ENCODE measurements around the gene SPX. TPM values are rescaled to one million over a fixed set of nuclear protein-coding genes. Genes with fewer than 3 reads are reported as not detected.

The SPX gene
- polyA plus RNA-seq, 2 of the 4 experiments (the other 2 are of a cell fraction), result 2.9 to 39.8 TPM

DNA sequence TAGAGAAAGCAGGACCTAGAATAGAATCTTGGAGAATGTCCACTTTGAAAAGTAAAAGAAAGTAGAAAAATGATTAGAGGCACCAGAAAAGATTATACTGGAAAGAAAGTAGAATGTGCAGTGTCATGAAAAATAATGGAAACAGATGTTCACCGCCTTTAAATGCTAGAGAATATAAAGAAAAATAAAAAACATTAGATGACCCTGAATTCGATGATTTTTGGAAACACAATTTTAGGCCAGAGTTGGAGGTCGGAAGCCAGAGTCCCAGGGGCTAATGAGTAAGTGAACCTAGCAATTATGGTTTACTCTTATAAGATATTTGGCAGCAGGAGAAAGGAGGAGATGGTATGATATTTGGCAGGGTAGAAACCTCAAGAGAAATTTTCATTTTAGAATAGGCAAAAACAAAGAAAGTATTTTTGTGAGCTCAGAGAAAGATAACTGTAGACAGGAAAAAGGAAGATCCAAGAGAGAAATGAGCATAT is 40.9 kb downstream of the SPX start (continued):
- TF ChIP-seq, protein P1, sequence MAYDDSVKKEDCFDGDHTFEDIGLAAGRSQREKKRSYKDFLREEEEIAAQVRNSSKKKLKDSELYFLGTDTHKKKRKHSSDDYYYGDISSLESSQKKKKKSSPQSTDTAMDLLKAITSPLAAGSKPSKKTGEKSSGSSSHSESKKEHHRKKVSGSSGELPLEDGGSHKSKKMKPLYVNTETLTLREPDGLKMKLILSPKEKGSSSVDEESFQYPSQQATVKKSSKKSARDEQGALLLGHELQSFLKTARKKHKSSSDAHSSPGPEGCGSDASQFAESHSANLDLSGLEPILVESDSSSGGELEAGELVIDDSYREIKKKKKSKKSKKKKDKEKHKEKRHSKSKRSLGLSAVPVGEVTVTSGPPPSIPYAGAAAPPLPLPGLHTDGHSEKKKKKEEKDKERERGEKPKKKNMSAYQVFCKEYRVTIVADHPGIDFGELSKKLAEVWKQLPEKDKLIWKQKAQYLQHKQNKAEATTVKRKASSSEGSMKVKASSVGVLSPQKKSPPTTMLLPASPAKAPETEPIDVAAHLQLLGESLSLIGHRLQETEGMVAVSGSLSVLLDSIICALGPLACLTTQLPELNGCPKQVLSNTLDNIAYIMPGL (CRISPR knock-in tag; IDR thresholded peaks at IDR 0.05; ENCODE audit: borderline replicate concordance), result no peak
- no peak for TF ChIP-seq ZFP36 (IDR thresholded peaks at IDR 0.05; ENCODE audit: borderline replicate concordance, partially characterized antibody)
- no peak for TF ChIP-seq EHMT2 (IDR thresholded peaks at IDR 0.05; ENCODE audit: low read depth)
- no peak for TF ChIP-seq SMC3 (IDR thresholded peaks at IDR 0.05)

DNA sequence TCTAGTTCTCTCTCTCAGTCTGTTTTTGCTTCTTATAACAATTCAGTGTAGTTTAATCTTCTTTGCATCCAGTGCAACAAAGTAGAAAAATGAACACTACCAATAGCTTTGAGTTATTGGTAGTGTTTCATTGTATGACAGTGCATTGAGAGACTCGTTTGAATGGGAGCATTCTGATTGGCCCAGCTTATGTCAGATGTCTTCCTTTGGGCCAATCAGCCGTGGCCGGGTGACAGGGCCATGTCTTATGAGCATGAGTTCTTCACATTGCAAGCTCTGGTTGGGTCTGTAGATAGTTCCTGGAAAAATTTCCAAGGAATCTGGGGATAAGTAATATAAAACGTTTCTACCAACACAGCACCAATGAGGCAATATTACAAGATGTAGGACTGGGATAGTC is 42.0 kb downstream of the SPX start:
- Histone ChIP-seq H3K4me3 (no peak overlapping the region), H3K4me1 (peaks cover 36% of the 10 kb centered on the region), H3K9me3 (no peaks in the 10 kb centered on the region), H3K27ac (no peak overlapping the region; a peak in 1 of 6 replicates), H3K4me2 (no peak overlapping the region)
- TF ChIP-seq FOXS1 (CRISPR knock-in tag; IDR thresholded peaks at IDR 0.05) (no peak), JUN (IDR thresholded peaks at IDR 0.05) (no peak)
- POLR2A ChIA-PET, result no interaction called here
- ATAC-seq (no peak), FAIRE-seq (peak; percentile 49), DNase-seq (ENCODE audit: low read depth in 1 of 2, low spot score in 1 of 2) (peak in 1 of 2 experiments; percentile 15)
- CTCF ChIA-PET, result interaction anchor here (0.8 kb wide), 1 partner anchor 20 kb away, joined by 3 read pairs; no protein-coding TSS in a partner anchor
- WGBS (ENCODE audit: missing lambda C conversion rate), result 87% methylated on average over 4 of the region's 4 CpGs

DNA sequence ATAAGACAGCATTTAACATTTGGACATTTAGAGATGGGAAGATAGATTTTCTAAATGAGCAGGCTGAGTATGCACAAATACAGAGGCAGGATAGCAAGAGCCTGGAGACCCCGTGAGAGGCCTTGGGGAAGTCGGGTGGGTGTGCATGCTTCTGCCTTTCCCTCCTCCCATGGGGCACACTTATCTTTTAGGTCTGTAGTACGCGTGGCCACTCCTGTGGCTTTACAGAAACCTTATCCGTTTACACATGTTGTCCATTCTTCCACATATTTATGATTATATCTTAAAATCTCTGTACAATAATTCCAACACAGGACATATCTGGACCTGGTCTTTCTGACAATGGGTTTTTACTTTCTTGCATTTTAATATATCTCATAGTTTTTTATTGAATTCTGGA is 45.0 kb downstream of the SPX start:
- no peak for DNase-seq (ENCODE audit: low read depth in 1 of 2, low spot score in 1 of 2)
- TF ChIP-seq HOXB5 (CRISPR knock-in tag; IDR thresholded peaks at IDR 0.05) (no peak), EHMT2 (IDR thresholded peaks at IDR 0.05; ENCODE audit: low read depth) (no peak), KDM1A (IDR thresholded peaks at IDR 0.05; ENCODE audit: low read depth) (no peak), JUNB (IDR thresholded peaks at IDR 0.05) (no peak), SREBF2 (IDR thresholded peaks at IDR 0.05) (no peak), FOXS1 (CRISPR knock-in tag; IDR thresholded peaks at IDR 0.05) (no peak), FOSB (CRISPR knock-in tag; IDR thresholded peaks at IDR 0.05) (no peak), NR3C1 (IDR thresholded peaks at IDR 0.05) (no peak), FOSL2 (IDR thresholded peaks at IDR 0.05) (no peak), FOSL2 (CRISPR knock-in tag; IDR thresholded peaks at IDR 0.05) (no peak), HDAC2 (IDR thresholded peaks at IDR 0.05) (no peak)
- TF ChIP-seq, protein P2, sequence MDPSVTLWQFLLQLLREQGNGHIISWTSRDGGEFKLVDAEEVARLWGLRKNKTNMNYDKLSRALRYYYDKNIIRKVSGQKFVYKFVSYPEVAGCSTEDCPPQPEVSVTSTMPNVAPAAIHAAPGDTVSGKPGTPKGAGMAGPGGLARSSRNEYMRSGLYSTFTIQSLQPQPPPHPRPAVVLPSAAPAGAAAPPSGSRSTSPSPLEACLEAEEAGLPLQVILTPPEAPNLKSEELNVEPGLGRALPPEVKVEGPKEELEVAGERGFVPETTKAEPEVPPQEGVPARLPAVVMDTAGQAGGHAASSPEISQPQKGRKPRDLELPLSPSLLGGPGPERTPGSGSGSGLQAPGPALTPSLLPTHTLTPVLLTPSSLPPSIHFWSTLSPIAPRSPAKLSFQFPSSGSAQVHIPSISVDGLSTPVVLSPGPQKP (IDR thresholded peaks at IDR 0.05; ENCODE audit: low read depth, low read length), result no peak
- TF ChIP-seq, protein P3, sequence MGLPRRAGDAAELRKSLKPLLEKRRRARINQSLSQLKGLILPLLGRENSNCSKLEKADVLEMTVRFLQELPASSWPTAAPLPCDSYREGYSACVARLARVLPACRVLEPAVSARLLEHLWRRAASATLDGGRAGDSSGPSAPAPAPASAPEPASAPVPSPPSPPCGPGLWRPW (IDR thresholded peaks at IDR 0.05), result no peak
- no peak for FAIRE-seq
- ChIA-PET CTCF (no interaction called here), POLR2A (no interaction called here)
- Histone ChIP-seq H3K9me3 (no peaks in the 10 kb centered on the region), H3K4me3 (no peak overlapping the region), H3K4me2 (no peak overlapping the region), H3K27ac (no peak overlapping the region; a peak in 1 of 6 replicates), H3K4me1 (peaks cover 11% of the 10 kb centered on the region)
- ATAC-seq, result no peak
- 79% methylated on average over 5 of the region's 5 CpGs for WGBS (ENCODE audit: missing lambda C conversion rate)

DNA sequence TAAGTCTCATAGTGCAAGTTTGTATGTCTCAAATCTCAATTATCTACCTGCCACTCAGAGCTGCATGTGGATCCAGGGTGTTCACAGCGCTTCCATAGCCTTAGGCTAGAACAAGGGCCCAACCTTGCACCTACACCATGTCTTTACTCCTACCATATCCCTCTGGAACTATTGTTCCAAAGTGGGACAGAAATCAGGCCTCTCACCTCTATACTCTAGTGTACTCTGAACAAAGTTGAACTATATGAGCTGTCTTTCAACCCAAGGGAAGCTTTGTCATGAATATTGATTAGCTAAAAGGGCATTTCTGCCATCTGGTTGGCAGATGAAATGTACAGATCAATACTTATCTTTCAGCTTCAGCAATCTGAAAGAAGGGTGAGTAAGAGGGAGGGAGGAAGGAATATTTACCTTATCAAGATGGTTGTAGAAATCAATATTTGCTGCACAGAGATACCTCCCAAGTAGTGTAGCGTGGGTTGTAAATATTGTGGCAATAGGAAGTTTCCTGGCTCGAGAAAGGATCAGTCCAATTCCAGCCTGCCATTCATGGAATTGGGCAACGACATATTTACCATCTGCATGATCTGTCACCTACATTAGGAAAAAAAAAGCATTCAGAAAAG is 47.8 kb downstream of the SPX start:
- Histone ChIP-seq H3K9me3 (no peaks in the 10 kb centered on the region), H3K4me3 (no peak overlapping the region), H3K27ac (no peak overlapping the region), H3K4me1 (no peaks in the 10 kb centered on the region), H3K4me2 (no peak overlapping the region)
- CTCF ChIA-PET, result interaction anchor here (0.5 kb wide), 1 partner anchor 89 kb away, joined by 3 read pairs; no protein-coding TSS in a partner anchor
- POLR2A ChIA-PET, result no interaction called here
- ATAC-seq (no peak), DNase-seq (ENCODE audit: low read depth in 1 of 2, low spot score in 1 of 2) (no peak), FAIRE-seq (no peak)
- 69% methylated on average over 4 of the region's 4 CpGs for WGBS (ENCODE audit: missing lambda C conversion rate)
- TF ChIP-seq, protein P2 (IDR thresholded peaks at IDR 0.05; ENCODE audit: low read depth, low read length), result no peak
- TF ChIP-seq TP53 (CRISPR knock-in tag; IDR thresholded peaks at IDR 0.05) (no peak), FOSB (CRISPR knock-in tag; IDR thresholded peaks at IDR 0.05) (no peak), MAZ (IDR thresholded peaks at IDR 0.05; ENCODE audit: borderline replicate concordance, low read depth, low read length) (no peak), NPAS2 (CRISPR knock-in tag; IDR thresholded peaks at IDR 0.05; ENCODE audit: borderline replicate concordance) (no peak), JUNB (IDR thresholded peaks at IDR 0.05) (no peak), CBX8 (IDR thresholded peaks at IDR 0.05) (no peak), CHD2 (IDR thresholded peaks at IDR 0.05; ENCODE audit: low read length, partially characterized antibody) (no peak)
- TF ChIP-seq, protein P4, sequence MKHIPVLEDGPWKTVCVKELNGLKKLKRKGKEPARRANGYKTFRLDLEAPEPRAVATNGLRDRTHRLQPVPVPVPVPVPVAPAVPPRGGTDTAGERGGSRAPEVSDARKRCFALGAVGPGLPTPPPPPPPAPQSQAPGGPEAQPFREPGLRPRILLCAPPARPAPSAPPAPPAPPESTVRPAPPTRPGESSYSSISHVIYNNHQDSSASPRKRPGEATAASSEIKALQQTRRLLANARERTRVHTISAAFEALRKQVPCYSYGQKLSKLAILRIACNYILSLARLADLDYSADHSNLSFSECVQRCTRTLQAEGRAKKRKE (CRISPR knock-in tag; IDR thresholded peaks at IDR 0.05; ENCODE audit: low read depth), result no peak
- TF ChIP-seq, protein P5, sequence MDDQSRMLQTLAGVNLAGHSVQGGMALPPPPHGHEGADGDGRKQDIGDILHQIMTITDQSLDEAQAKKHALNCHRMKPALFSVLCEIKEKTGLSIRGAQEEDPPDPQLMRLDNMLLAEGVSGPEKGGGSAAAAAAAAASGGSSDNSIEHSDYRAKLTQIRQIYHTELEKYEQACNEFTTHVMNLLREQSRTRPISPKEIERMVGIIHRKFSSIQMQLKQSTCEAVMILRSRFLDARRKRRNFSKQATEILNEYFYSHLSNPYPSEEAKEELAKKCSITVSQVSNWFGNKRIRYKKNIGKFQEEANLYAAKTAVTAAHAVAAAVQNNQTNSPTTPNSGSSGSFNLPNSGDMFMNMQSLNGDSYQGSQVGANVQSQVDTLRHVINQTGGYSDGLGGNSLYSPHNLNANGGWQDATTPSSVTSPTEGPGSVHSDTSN (IDR thresholded peaks at IDR 0.05), result no peak
- TF ChIP-seq, protein P6, sequence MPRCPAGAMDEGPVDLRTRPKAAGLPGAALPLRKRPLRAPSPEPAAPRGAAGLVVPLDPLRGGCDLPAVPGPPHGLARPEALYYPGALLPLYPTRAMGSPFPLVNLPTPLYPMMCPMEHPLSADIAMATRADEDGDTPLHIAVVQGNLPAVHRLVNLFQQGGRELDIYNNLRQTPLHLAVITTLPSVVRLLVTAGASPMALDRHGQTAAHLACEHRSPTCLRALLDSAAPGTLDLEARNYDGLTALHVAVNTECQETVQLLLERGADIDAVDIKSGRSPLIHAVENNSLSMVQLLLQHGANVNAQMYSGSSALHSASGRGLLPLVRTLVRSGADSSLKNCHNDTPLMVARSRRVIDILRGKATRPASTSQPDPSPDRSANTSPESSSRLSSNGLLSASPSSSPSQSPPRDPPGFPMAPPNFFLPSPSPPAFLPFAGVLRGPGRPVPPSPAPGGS (IDR thresholded peaks at IDR 0.05), result no peak
